ENCODE results near the gene MAPK9. TPM values are rescaled to one million over a fixed set of nuclear protein-coding genes. Genes with fewer than 3 reads are reported as not detected.

The MAPK9 gene
- total and polyA plus RNA-seq, 2 experiments from 2014 or later, result 17.8 to 31.3 TPM

DNA sequence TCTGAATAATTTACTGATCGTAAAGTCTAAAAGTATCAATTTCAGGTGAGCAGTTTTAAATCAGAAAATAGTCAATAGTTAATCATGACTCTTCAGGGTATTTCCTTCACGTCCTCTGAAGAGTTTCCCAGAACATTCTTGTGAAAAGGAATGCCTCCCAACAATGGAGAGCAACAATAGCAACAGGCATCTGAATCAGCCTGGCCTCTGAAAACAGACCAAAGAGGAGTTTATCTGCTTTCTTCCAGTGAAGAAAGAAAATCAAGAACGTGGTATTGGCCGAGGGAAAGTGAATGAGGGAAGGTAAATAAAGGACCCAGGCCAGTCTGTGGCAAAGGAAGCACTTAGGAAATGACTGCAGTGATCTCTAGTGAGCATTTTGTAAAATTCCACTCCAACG lies 56.8 kb downstream of the MAPK9 start:
- Histone ChIP-seq H4K20me1 (ENCODE audit: insufficient read depth, poor library complexity, severe bottlenecking) (no peaks in the 10 kb centered on the region), H3K27me3 (no peaks in the 10 kb centered on the region), H3K9me2 (replicated peaks; ENCODE audit: insufficient read depth) (no peaks in the 10 kb centered on the region), H3K79me2 (no peaks in the 10 kb centered on the region), H3K36me3 (replicated peaks; ENCODE audit: insufficient read depth, low read depth) (no peaks in the 10 kb centered on the region), H2AFZ (no peak overlapping the region), H3K4me1 (ENCODE audit: insufficient read depth) (peaks cover 7% of the 10 kb centered on the region), H3K4me3 (no peak overlapping the region), H3K27ac (no peak overlapping the region), H3K4me2 (no peak overlapping the region), H3K9me3 (ENCODE audit: low read depth) (no peaks in the 10 kb centered on the region)
- TF ChIP-seq EZH2 (IDR thresholded peaks at IDR 0.05; ENCODE audit: borderline replicate concordance) (no peak), EZH2phosphoT487 (IDR thresholded peaks at IDR 0.05; ENCODE audit: low read depth, severe bottlenecking, unreplicated experiment) (no peak)
- TF ChIP-seq, protein P1, sequence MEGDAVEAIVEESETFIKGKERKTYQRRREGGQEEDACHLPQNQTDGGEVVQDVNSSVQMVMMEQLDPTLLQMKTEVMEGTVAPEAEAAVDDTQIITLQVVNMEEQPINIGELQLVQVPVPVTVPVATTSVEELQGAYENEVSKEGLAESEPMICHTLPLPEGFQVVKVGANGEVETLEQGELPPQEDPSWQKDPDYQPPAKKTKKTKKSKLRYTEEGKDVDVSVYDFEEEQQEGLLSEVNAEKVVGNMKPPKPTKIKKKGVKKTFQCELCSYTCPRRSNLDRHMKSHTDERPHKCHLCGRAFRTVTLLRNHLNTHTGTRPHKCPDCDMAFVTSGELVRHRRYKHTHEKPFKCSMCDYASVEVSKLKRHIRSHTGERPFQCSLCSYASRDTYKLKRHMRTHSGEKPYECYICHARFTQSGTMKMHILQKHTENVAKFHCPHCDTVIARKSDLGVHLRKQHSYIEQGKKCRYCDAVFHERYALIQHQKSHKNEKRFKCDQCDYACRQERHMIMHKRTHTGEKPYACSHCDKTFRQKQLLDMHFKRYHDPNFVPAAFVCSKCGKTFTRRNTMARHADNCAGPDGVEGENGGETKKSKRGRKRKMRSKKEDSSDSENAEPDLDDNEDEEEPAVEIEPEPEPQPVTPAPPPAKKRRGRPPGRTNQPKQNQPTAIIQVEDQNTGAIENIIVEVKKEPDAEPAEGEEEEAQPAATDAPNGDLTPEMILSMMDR (IDR thresholded peaks at IDR 0.05; ENCODE audit: poor library complexity), result no peak
- DNase-seq (ENCODE audit: low spot score), result no peak
- WGBS (ENCODE audit: low lambda C conversion rate, missing lambda C conversion rate), result 77% methylated on average over 5 of the region's 5 CpGs

DNA sequence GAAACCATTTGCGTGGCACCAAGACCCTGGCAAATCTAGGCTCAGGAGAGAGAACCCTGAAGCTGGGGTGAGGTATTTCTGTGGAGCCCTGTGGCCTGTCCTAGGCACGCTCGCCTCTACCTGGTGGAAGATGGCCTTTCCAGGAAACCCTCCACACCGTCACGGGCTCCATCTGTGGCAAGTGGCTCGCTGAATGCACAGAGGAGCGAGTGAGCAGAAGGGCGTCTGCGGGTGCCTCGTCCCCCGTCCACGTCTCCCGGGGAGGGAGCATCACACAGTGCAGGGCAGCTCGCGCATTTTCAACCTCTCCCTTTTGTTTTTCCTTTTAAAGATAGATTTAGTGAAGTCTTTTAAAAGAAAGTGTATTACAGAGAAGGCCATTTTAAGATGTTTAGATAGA lies 57.6 kb downstream of the MAPK9 start:
- no peak for DNase-seq (ENCODE audit: low spot score)
- no peaks in the 10 kb centered on the region for H4K20me1 ChIP-seq (ENCODE audit: insufficient read depth, poor library complexity, severe bottlenecking)
- no peaks in the 10 kb centered on the region for H3K9me2 ChIP-seq (replicated peaks; ENCODE audit: insufficient read depth)
- no peaks in the 10 kb centered on the region for H3K36me3 ChIP-seq (replicated peaks; ENCODE audit: insufficient read depth, low read depth)
- H3K4me2 ChIP-seq, result no peak overlapping the region
- H3K9me3 ChIP-seq (ENCODE audit: low read depth), result no peaks in the 10 kb centered on the region
- no peaks in the 10 kb centered on the region for H3K27me3 ChIP-seq
- WGBS (ENCODE audit: low lambda C conversion rate, missing lambda C conversion rate), result 96% methylated on average over 15 of the region's 15 CpGs
- TF ChIP-seq EZH2 (IDR thresholded peaks at IDR 0.05; ENCODE audit: borderline replicate concordance) (no peak), EZH2phosphoT487 (IDR thresholded peaks at IDR 0.05; ENCODE audit: low read depth, severe bottlenecking, unreplicated experiment) (no peak)
- TF ChIP-seq, protein P1 (IDR thresholded peaks at IDR 0.05; ENCODE audit: poor library complexity), result no peak
- H3K4me1 ChIP-seq (ENCODE audit: insufficient read depth), result peaks cover 7% of the 10 kb centered on the region
- H3K4me3 ChIP-seq, result no peak overlapping the region
- peak overlapping the region; percentile 43 for H3K27ac ChIP-seq
- H3K79me2 ChIP-seq, result no peaks in the 10 kb centered on the region
- no peak overlapping the region for H2AFZ ChIP-seq

DNA sequence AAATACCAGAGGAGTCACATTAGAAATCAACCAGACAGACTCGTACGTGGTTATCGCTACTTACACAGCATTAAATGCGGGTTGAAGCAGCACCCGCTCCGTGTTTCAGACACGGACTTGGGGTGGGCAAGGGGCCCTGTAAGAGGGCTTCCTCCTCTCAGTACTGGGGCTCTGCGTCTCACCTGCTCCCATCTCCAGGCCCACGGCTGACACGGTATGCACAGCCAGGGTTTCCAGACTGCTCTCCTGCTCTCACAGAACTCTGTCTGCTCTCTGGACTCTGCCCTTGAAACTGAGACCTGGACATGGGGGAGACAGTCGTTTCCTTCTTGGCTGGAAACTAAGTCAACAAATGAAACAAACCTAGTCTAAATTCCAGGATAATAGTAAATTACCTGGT lies 58.2 kb downstream of the MAPK9 start:
- Histone ChIP-seq H3K9me2 (replicated peaks; ENCODE audit: insufficient read depth) (no peaks in the 10 kb centered on the region), H3K4me3 (no peak overlapping the region), H3K36me3 (replicated peaks; ENCODE audit: insufficient read depth, low read depth) (no peaks in the 10 kb centered on the region), H3K4me1 (ENCODE audit: insufficient read depth) (peaks cover 7% of the 10 kb centered on the region), H4K20me1 (ENCODE audit: insufficient read depth, poor library complexity, severe bottlenecking) (no peaks in the 10 kb centered on the region), H2AFZ (no peak overlapping the region), H3K27me3 (no peaks in the 10 kb centered on the region), H3K79me2 (no peaks in the 10 kb centered on the region), H3K27ac (peak overlapping the region; percentile 43), H3K4me2 (peak overlapping the region; percentile 31), H3K9me3 (ENCODE audit: low read depth) (no peaks in the 10 kb centered on the region)
- peak; percentile 27 for DNase-seq (ENCODE audit: low spot score)
- no peak for TF ChIP-seq EZH2phosphoT487 (IDR thresholded peaks at IDR 0.05; ENCODE audit: low read depth, severe bottlenecking, unreplicated experiment)
- TF ChIP-seq, protein P1 (IDR thresholded peaks at IDR 0.05; ENCODE audit: poor library complexity), result no peak
- no peak for TF ChIP-seq EZH2 (IDR thresholded peaks at IDR 0.05; ENCODE audit: borderline replicate concordance)
- 81% methylated on average over 11 of the region's 11 CpGs for WGBS (ENCODE audit: low lambda C conversion rate, missing lambda C conversion rate)

DNA sequence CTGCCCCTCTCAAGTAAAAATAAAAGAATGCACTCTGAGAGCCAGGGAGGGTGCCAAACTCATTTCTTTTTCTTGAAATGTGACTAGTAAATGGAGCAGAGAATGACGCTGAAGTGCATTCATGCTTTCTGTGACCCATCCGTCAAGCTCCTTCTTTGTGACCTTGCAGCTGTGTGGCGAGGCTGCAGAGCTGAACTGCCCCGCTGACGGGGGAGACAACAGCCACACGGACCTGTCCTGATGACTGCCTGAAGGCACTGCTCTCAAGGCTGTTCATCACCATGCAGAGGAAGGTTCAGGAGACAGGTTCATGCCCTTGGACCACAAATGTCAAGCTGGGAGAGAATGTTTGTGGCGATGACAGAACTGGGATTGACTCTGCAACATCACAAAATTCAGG lies 61.9 kb downstream of the MAPK9 start:
- no peak overlapping the region for H3K27ac ChIP-seq
- no peak for DNase-seq (ENCODE audit: low spot score)
- peaks cover 7% of the 10 kb centered on the region for H3K4me1 ChIP-seq (ENCODE audit: insufficient read depth)
- no peak overlapping the region for H3K4me3 ChIP-seq
- no peaks in the 10 kb centered on the region for H3K79me2 ChIP-seq
- no peak for TF ChIP-seq EZH2phosphoT487 (IDR thresholded peaks at IDR 0.05; ENCODE audit: low read depth, severe bottlenecking, unreplicated experiment)
- TF ChIP-seq, protein P1 (IDR thresholded peaks at IDR 0.05; ENCODE audit: poor library complexity), result no peak
- TF ChIP-seq EZH2 (IDR thresholded peaks at IDR 0.05; ENCODE audit: borderline replicate concordance), result no peak
- no peaks in the 10 kb centered on the region for H3K36me3 ChIP-seq (replicated peaks; ENCODE audit: insufficient read depth, low read depth)
- no peaks in the 10 kb centered on the region for H4K20me1 ChIP-seq (ENCODE audit: insufficient read depth, poor library complexity, severe bottlenecking)
- no peaks in the 10 kb centered on the region for H3K9me2 ChIP-seq (replicated peaks; ENCODE audit: insufficient read depth)
- no peaks in the 10 kb centered on the region for H3K9me3 ChIP-seq (ENCODE audit: low read depth)
- no peaks in the 10 kb centered on the region for H3K27me3 ChIP-seq
- no peak overlapping the region for H3K4me2 ChIP-seq
- no peak overlapping the region for H2AFZ ChIP-seq
- 91% methylated on average over 7 of the region's 7 CpGs for whole genome bisulfite sequencing (ENCODE audit: low lambda C conversion rate, missing lambda C conversion rate)
